Neuron (in vitro differentiated cells): ENCODE data around the gene EPB41.
"Not testable (repeated sequence)": the region's sequence is repeated elsewhere in the genome, so short reads cannot be mapped to it uniquely, and the experiment has no call there.

Experiments
- H2AFZ ChIP-seq: one replicate; pipeline ENCODE4 v1.6.1; 2013; ENCODE audit warnings: low read depth, mild to moderate bottlenecking, inconsistent platforms, low read length, moderate library complexity
- H3K27me3 ChIP-seq: one replicate; pipeline ENCODE4 v1.6.1; 2013; ENCODE audit warnings: low read length; ENCODE audit not compliant: insufficient read depth
- H3K36me3 ChIP-seq: one replicate; pipeline ENCODE4 v1.6.1; 2013; ENCODE audit warnings: low read length; ENCODE audit not compliant: insufficient read depth
- H3K4me1 ChIP-seq: one replicate; pipeline ENCODE4 v1.6.1; 2013; ENCODE audit warnings: low read length; ENCODE audit not compliant: insufficient read depth
- H3K4me3 ChIP-seq: 2 replicates; pipeline ENCODE4 v1.5.1; 2013; ENCODE audit warnings: mild to moderate bottlenecking, low read length, moderate library complexity
- H3K9me3 ChIP-seq: one replicate; pipeline ENCODE4 v1.6.1; 2013; ENCODE audit warnings: low read length

The EPB41 gene

DNA sequence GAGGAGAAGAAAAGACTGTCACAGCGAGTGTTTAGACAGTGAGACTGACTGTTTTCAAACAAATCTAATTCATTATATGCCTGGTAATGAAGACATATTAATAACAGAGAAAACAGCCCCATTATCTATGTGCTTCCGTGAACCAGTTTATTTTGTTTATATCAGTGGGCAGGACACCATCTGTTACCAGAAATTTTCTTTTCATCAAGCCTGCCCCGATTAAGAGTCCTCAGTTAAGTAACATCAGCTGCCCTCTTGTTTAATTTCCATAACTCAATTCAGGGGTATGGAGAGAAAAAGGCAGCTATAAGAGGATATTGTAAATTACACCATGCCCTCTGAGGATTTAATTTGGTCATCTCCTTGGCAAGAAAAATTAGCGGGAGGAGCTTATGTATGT lies 115.3 kb downstream of the EPB41 start:
- no peak overlapping the region for H3K4me3 ChIP-seq
- H3K27me3 ChIP-seq, result no peaks in the 10 kb centered on the region
- no peak overlapping the region for H2AFZ ChIP-seq
- no peaks in the 10 kb centered on the region for H3K9me3 ChIP-seq
- H3K36me3 ChIP-seq, result peaks cover 19% of the 10 kb centered on the region
- H3K4me1 ChIP-seq, result peaks cover 2% of the 10 kb centered on the region

- H3K9me3 ChIP-seq, result no peaks in the 10 kb centered on the region
- H3K4me3 ChIP-seq, result no peak overlapping the region
- H3K36me3 ChIP-seq, result peaks cover 38% of the 10 kb centered on the region
- peaks cover 2% of the 10 kb centered on the region for H3K4me1 ChIP-seq
- no peaks in the 10 kb centered on the region for H3K27me3 ChIP-seq
- no peak overlapping the region for H2AFZ ChIP-seq
These were observed 118.5 kb downstream of the EPB41 start for GRCh38 chr1:29032841-29033240.

DNA sequence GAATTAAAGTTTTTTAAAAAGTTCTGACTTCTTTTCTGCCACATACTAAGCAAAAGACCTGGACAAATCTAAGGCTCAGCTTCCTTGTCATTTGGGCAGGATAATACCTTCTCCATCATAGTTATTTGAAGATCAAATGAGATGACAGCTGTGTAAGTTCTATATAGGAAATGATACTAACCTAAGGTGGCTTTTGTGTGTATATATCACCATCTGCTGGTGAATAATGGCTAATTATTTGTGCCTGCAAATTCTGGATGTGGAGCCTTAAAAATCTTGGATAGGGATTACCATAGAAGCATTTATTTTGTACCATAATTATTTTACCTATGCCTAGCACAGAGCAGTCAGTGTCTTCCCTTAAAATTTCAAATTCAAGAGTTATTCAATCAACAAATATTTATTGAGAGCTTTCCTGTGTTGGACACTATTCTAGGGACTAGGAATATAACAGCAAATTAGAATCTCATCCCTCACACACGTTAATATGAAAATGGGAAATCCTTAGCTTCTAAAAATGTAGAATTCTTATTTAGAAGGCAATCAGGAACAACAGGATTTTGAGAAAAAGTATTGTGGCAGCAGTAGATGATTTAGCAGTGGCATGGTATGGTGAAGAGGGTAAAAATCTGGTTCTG lies 119.6 kb downstream of the EPB41 start:
- peaks cover 44% of the 10 kb centered on the region for H3K36me3 ChIP-seq

GRCh38 chr1:29043274-29043965 lies 129.1 kb downstream of the EPB41 start:
- Histone ChIP-seq H2AFZ (no peak overlapping the region), H3K4me3 (no peak overlapping the region), H3K27me3 (no peaks in the 10 kb centered on the region), H3K4me1 (peaks cover 11% of the 10 kb centered on the region), H3K9me3 (peaks cover 1% of the 10 kb centered on the region), H3K36me3 (peaks cover 27% of the 10 kb centered on the region)

More for the DNA sequence above, 119.6 kb downstream of the EPB41 start:
- peaks cover 2% of the 10 kb centered on the region for H3K4me1 ChIP-seq
- no peaks in the 10 kb centered on the region for H3K27me3 ChIP-seq
- no peaks in the 10 kb centered on the region for H3K9me3 ChIP-seq
- no peak overlapping the region for H2AFZ ChIP-seq
- no peak overlapping the region for H3K4me3 ChIP-seq

DNA sequence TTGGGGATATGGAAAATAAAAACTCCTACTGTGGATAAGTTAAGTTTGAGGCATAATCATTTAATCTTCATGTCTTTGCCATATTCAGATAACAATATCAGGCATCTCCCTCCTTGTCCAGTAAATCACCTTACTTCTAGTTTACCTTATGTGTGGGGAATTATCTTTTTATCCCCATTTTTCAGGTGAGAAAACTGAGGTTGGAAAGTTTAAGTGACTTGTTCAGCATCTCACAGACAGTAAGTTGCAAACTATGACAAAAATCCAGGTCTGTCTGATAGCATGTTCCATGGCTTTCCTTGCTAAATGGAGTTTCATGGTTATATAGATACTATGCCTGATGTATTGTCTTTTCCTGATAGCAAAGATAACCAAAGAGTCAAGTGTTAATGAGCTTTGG lies 129.6 kb downstream of the EPB41 start:
- Histone ChIP-seq H3K36me3 (peaks cover 24% of the 10 kb centered on the region), H3K4me3 (no peak overlapping the region), H3K27me3 (no peaks in the 10 kb centered on the region), H3K9me3 (peaks cover 1% of the 10 kb centered on the region), H3K4me1 (peaks cover 11% of the 10 kb centered on the region), H2AFZ (no peak overlapping the region)

DNA sequence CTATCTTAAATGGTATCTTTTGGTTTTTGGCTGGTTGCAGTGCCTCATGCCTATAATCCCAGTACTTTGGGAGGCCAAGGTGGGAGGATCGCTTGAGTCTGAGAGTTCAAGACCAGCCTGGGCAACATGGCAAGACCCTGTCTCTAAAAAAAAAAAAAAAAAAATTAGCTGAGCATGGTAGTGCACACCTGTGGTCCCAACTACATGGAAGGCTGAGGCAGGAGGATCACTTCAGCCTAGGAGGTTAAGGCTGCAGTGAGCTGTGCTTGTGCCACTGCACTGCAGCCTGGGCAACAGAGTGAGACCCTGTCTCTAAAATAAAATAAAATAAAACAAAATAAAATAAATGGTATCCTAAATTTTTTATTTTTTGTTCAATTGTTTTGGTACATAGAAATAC lies 131.3 kb downstream of the EPB41 start:
- H3K36me3 ChIP-seq, result peaks cover 16% of the 10 kb centered on the region
- not testable (repeated sequence) for H3K9me3 ChIP-seq, H3K27me3 ChIP-seq, H2AFZ ChIP-seq, H3K4me3 ChIP-seq
- H3K4me1 ChIP-seq, result peaks cover 11% of the 10 kb centered on the region

DNA sequence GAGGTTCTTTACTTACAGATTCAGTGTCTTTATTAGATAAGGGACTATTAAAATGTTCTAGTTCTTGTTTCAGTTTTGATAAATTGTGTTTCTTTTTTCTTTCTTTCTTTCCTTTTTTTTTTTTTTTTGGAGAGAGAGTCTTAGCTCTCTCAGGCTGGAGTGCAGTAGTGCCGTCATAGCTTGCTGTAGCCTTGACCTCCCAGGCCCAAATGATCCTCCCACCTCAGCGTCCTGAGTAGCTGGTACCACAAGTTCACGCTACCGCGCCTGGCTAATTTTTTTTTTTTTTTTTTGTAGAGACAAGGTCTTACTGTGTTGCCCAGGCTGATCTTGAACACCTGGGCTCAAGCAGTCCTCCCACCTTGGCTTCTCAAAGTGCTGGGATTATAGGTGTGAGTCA lies 132.8 kb downstream of the EPB41 start:
- peaks cover 11% of the 10 kb centered on the region for H3K4me1 ChIP-seq
- H3K4me3 ChIP-seq, result no peak overlapping the region
- peaks cover 1% of the 10 kb centered on the region for H3K9me3 ChIP-seq
- no peak overlapping the region for H2AFZ ChIP-seq
- no peaks in the 10 kb centered on the region for H3K27me3 ChIP-seq
- peaks cover 16% of the 10 kb centered on the region for H3K36me3 ChIP-seq

- no peaks in the 10 kb centered on the region for H3K27me3 ChIP-seq
- no peak overlapping the region for H3K4me3 ChIP-seq
- peaks cover 1% of the 10 kb centered on the region for H3K9me3 ChIP-seq
- no peaks in the 10 kb centered on the region for H3K4me1 ChIP-seq
- peaks cover 28% of the 10 kb centered on the region for H3K36me3 ChIP-seq
- no peak overlapping the region for H2AFZ ChIP-seq
These were observed 135.8 kb downstream of the EPB41 start for GRCh38 chr1:29050166-29050565.

- H2AFZ ChIP-seq, result no peak overlapping the region
- H3K27me3 ChIP-seq, result no peaks in the 10 kb centered on the region
- H3K36me3 ChIP-seq, result peaks cover 29% of the 10 kb centered on the region
- no peaks in the 10 kb centered on the region for H3K4me1 ChIP-seq
- H3K4me3 ChIP-seq, result no peak overlapping the region
- peaks cover 1% of the 10 kb centered on the region for H3K9me3 ChIP-seq
These were observed 137.7 kb downstream of the EPB41 start for GRCh38 chr1:29052100-29052499.

GRCh38 chr1:29052941-29053340 lies 138.6 kb downstream of the EPB41 start:
- no peaks in the 10 kb centered on the region for H3K9me3 ChIP-seq
- H3K36me3 ChIP-seq, result peaks cover 27% of the 10 kb centered on the region
- H2AFZ ChIP-seq, result no peak overlapping the region
- H3K27me3 ChIP-seq, result no peaks in the 10 kb centered on the region
- H3K4me1 ChIP-seq, result no peaks in the 10 kb centered on the region
- no peak overlapping the region for H3K4me3 ChIP-seq

DNA sequence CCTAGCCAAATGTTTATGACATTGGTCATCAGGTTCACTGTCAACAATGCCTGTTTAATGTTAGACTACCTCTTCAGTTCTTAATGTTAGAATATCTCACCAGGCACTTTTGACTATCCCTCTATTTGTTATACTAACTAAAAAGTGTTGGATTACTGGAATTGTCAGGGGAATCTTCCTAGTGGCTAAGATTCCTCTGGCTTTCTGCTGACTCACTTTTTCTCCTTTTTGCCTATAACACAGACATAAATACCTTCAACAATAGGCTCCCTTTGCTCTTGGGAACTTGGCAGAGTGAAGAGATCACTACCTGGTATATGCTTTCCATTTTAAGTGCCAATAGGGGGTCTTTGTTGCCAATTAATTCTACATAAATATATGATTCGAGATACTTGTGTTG lies 140.8 kb downstream of the EPB41 start:
- H2AFZ ChIP-seq, result no peak overlapping the region
- no peaks in the 10 kb centered on the region for H3K4me1 ChIP-seq
- peaks cover 24% of the 10 kb centered on the region for H3K36me3 ChIP-seq
- H3K4me3 ChIP-seq, result no peak overlapping the region
- H3K27me3 ChIP-seq, result no peaks in the 10 kb centered on the region
- H3K9me3 ChIP-seq, result no peaks in the 10 kb centered on the region

- H3K9me3 ChIP-seq, result no peaks in the 10 kb centered on the region
- peaks cover 27% of the 10 kb centered on the region for H3K36me3 ChIP-seq
- no peaks in the 10 kb centered on the region for H3K27me3 ChIP-seq
- H3K4me3 ChIP-seq, result no peak overlapping the region
- no peaks in the 10 kb centered on the region for H3K4me1 ChIP-seq
- no peak overlapping the region for H2AFZ ChIP-seq
These were observed 141.9 kb downstream of the EPB41 start for GRCh38 chr1:29056256-29056655.

DNA sequence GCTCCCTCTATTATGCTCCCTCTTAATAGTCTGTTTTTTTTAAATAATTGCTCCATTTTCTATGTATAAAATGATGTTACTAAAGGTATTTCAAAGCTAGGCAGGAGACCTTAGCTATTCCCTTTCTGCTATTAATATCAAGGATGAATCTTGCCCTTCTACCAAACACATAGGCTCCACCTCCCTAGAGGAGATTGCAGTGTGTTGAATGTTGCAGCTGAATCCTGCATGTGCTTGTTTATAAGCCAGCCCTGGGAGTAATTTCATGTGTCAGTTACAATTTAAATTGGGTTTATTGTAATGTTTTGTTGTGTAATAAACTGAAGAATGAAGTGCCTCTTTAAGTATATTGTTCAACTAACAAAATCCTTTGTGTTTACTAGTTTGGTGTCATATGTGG lies 143.3 kb downstream of the EPB41 start:
- H3K27me3 ChIP-seq, result no peaks in the 10 kb centered on the region
- H3K4me1 ChIP-seq, result peaks cover 3% of the 10 kb centered on the region
- H3K36me3 ChIP-seq, result peaks cover 25% of the 10 kb centered on the region
- no peaks in the 10 kb centered on the region for H3K9me3 ChIP-seq
- H2AFZ ChIP-seq, result no peak overlapping the region
- no peak overlapping the region for H3K4me3 ChIP-seq
